Measurements from ENCODE around the gene MUC20. TPM values are rescaled to one million over a fixed set of nuclear protein-coding genes. Genes with fewer than 3 reads are reported as not detected.

Gene MUC20
- total and polyA plus RNA-seq, 9 of the 15 experiments (the other 6 are each of a cell fraction or from before 2014, with no cell fraction given) = 0.03 to 0.23 (median 0.15) TPM; not detected in 3

DNA sequence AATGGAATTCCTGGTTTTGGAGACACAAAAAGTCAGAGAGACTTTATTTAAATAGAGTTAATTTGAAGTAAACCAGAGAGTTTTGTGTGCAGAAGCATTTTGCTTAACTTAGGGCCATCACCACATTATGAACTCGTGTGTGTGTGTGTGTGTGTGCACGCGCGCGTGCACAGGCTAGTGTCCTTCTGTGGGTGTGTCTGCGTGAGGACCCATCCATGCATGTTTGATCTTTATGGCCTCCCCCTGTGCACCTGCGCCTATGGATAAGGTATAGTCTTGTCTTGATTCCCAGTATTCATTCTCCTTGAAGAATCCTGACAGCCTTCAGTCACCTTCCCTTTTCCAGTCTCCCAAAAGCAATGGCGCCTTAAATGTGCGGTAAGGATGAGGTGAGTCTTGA lies 26.0 kb downstream of the MUC20 start:
- H3K9ac ChIP-seq (ENCODE audit: insufficient read depth in 1 of 2, low read depth in 2 of 2, low read length in 2 of 2) = 0 out of 4 replicates have a peak overlapping the region, but pooled peaks of 1 of the 2 experiments have one; percentile 41
- 35% methylated on average over 9 of the region's 9 CpGs for WGBS (ENCODE audit: insufficient coverage, low coverage, missing lambda C conversion rate)
- no peak for FAIRE-seq
- ChIA-PET CTCF (ENCODE audit: low intra/inter-chr PET ratio) (interaction anchor here (1.0 kb wide), 1 partner anchor 104 kb away, joined by 4 read pairs; no protein-coding TSS in a partner anchor), POLR2A (no interaction called here)
- H3K36me3 ChIP-seq (ENCODE audit: control insufficient read depth, insufficient read depth, low read length) = no peaks in the 10 kb centered on the region
- no peaks in the 10 kb centered on the region for H3K9me1 ChIP-seq (ENCODE audit: control insufficient read depth, insufficient read depth, low read length)
- no peaks in the 10 kb centered on the region for H4K20me1 ChIP-seq (replicated peaks; ENCODE audit: control insufficient read depth, insufficient read depth, low read length)
- H2AFZ ChIP-seq (ENCODE audit: low read depth, low read length) = no peak overlapping the region
- in situ Hi-C loops (cut with MboI) (loop anchor here (10.0 kb wide), 1 partner anchor 1908 kb away; no protein-coding TSS in a partner anchor), intact Hi-C loops (cut with micrococcal nuclease) (loop anchor here (10.0 kb wide), 3 partner anchors 108 to 168 kb away; no protein-coding TSS in a partner anchor)
- no peak for DNase-seq (ENCODE audit: extremely low read depth in 1 of 4, low spot score in 3 of 4)
- H3K79me2 ChIP-seq (ENCODE audit: control insufficient read depth, insufficient read depth, low read length) = no peaks in the 10 kb centered on the region
- no peak for ATAC-seq
- no peak overlapping the region for H3K4me3 ChIP-seq
- TF ChIP-seq, protein P1, sequence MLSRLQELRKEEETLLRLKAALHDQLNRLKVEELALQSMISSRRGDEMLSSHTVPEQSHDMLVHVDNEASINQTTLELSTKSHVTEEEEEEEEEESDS (CRISPR knock-in tag; IDR thresholded peaks at IDR 0.05) = no peak
- TF ChIP-seq ZNF143 (CRISPR knock-in tag; IDR thresholded peaks at IDR 0.05) = 0 out of 2 replicates have a peak, but pooled peaks have one; percentile 15
- no peak overlapping the region for H3K27ac ChIP-seq (ENCODE audit: extremely low read depth, low read depth, low read length)
- H3K27me3 ChIP-seq (ENCODE audit: control insufficient read depth in 2 of 2, insufficient read depth in 2 of 2, low read length in 2 of 2) = peaks cover 15 to 35% of the 10 kb centered on the region in 2 experiments
- no peak overlapping the region for H3K4me2 ChIP-seq (ENCODE audit: insufficient read depth, low read length)
- peaks cover 0 to 19% of the 10 kb centered on the region in 2 experiments; a peak in 2 of 5 replicates for H3K4me1 ChIP-seq (replicated peaks in 1 of 2; ENCODE audit: control insufficient read depth in 2 of 2, insufficient read depth in 2 of 2, low read length in 2 of 2)
- no peaks in the 10 kb centered on the region for H3K9me3 ChIP-seq (replicated peaks; ENCODE audit: control insufficient read depth, insufficient read depth, low read depth, low read length)
- no TSS peak for BruUV-seq (replicated peaks)

- Histone ChIP-seq H3K9me1 (ENCODE audit: control insufficient read depth, insufficient read depth, low read length) (no peaks in the 10 kb centered on the region), H3K79me2 (ENCODE audit: control insufficient read depth, insufficient read depth, low read length) (no peaks in the 10 kb centered on the region), H3K4me2 (ENCODE audit: insufficient read depth, low read length) (no peak overlapping the region), H4K20me1 (replicated peaks; ENCODE audit: control insufficient read depth, insufficient read depth, low read length) (no peaks in the 10 kb centered on the region), H3K36me3 (ENCODE audit: control insufficient read depth, insufficient read depth, low read length) (no peaks in the 10 kb centered on the region), H3K4me3 (no peak overlapping the region), H3K4me1 (replicated peaks in 1 of 2; ENCODE audit: control insufficient read depth in 2 of 2, insufficient read depth in 2 of 2, low read length in 2 of 2) (peaks cover 0 to 28% of the 10 kb centered on the region in 2 experiments; a peak in 3 of 5 replicates), H3K27ac (ENCODE audit: extremely low read depth, low read depth, low read length) (no peak overlapping the region), H3K27me3 (ENCODE audit: control insufficient read depth in 2 of 2, insufficient read depth in 2 of 2, low read length in 2 of 2) (peaks cover 12 to 43% of the 10 kb centered on the region in 2 experiments), H3K9me3 (replicated peaks; ENCODE audit: control insufficient read depth, insufficient read depth, low read depth, low read length) (no peaks in the 10 kb centered on the region), H3K9ac (ENCODE audit: insufficient read depth in 1 of 2, low read depth in 2 of 2, low read length in 2 of 2) (peak overlapping the region in 1 of 2 experiments; percentile 68; a peak in 2 of 4 replicates), H2AFZ (ENCODE audit: low read depth, low read length) (no peak overlapping the region; the same call in 1 of the 2 replicates)
- 61% methylated on average over 11 of the region's 11 CpGs for WGBS (ENCODE audit: insufficient coverage, low coverage, missing lambda C conversion rate)
- ChIA-PET CTCF (ENCODE audit: low intra/inter-chr PET ratio) (interaction anchor here (0.6 kb wide), 1 partner anchor 119 kb away, joined by 4 read pairs; no protein-coding TSS in a partner anchor), POLR2A (interaction anchor here (0.7 to 1.3 kb wide), 2 partner anchors 22 to 536 kb away, joined by 3 to 4 read pairs; no protein-coding TSS in a partner anchor)
- BruUV-seq (replicated peaks) = no TSS peak
- DNase-seq (ENCODE audit: extremely low read depth in 1 of 4, low spot score in 3 of 4) (no peak), FAIRE-seq (no peak), ATAC-seq (peak; percentile 5; the same call in 2 of the 3 replicates)
- intact Hi-C loops (cut with micrococcal nuclease) (loop anchor here (10.0 kb wide), 3 partner anchors 106 to 166 kb away; no protein-coding TSS in a partner anchor), in situ Hi-C loops (cut with MboI) (loop anchor here (10.0 kb wide), 1 partner anchor 1906 kb away; no protein-coding TSS in a partner anchor)
- TF ChIP-seq XRCC4 (IDR thresholded peaks at IDR 0.05; ENCODE audit: extremely low read depth, insufficient read depth, insufficient read length) (no peak), SFPQ (IDR thresholded peaks at IDR 0.05; ENCODE audit: low read depth, low read length) (no peak), ZBTB5 (IDR thresholded peaks at IDR 0.05) (no peak), SMARCC2 (IDR thresholded peaks at IDR 0.05; ENCODE audit: low read depth) (no peak), BHLHE40 (IDR thresholded peaks at IDR 0.05; ENCODE audit: low read length) (0 out of 2 replicates have a peak, but pooled peaks have one; percentile 9), CEBPG (CRISPR knock-in tag; IDR thresholded peaks at IDR 0.05) (no peak), CEBPG (tag; conservative IDR thresholded peaks at IDR 0.05 in 1 of 2, IDR thresholded peaks at IDR 0.05 in 1 of 2) (no peak), JUNB (CRISPR knock-in tag; conservative IDR thresholded peaks at IDR 0.05) (no peak)
These were observed 27.9 kb downstream of the MUC20 start for GRCh38 chr3:195748661-195749060.
